Right kidney (tissue), 1 donor: Measurements from ENCODE around the gene PCSK2.

Source experiments
- DNase-seq: peaks from one replicate; pipeline ENCODE4 v3.0.0-alpha.2; 2016

The PCSK2 gene

DNA sequence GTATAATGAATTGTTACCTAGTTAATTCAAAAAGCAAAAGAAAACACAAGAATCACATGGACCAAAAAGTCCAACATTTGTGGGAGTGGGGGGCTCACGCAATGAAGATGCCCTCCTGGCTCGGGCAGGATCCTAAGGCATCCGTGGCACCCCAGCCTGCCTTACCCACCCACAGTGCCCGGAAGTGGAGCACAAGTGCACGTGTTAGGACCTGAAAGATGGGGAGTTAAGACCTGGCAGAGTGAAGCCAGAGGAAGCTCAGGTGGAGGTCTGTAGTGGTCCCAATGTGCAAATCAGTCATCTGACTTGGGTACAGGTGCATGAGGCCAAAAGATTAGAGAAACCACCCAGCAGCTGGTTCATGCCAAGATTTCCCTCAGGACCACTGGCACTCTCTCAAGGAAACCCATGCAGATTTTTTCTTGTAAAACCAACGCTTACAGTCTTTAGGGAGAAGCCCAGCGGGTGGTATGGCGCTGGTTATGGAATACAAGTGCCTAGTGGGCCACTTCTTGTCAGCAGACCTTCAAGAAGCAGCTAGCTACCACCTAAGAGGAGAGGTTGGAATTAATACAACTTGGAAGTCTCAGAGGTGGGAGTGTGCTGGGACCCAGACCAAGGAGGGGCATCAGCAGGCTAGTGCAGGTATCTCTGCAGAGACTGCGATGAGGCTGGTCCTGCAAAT, 262.2 kb downstream of the PCSK2 start:
- no peak for DNase-seq

DNA sequence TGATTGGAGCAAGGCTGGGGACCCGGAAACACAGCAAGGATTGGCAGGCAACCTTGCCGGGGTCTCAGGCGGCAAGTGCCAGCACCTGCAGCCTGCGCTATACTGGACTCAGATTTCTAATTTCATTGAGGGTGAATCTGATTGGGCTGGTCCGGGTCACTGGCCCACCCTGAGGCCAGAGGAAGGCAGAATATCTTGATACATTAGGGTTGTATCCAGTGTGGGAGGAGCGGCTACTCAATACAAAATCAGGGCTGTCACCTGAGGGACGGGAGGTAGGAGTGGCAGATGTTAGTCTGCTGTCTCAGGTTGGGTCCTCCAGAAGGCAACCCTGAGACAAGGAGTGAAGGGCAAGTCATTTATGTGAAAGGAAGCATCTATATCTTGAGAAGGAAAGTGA, 263.7 kb downstream of the PCSK2 start:
- DNase-seq, result no peak

- DNase-seq, result no peak
Observed at GRCh38 chr20:17491041-17491440, 264.2 kb downstream of the PCSK2 start.

DNA sequence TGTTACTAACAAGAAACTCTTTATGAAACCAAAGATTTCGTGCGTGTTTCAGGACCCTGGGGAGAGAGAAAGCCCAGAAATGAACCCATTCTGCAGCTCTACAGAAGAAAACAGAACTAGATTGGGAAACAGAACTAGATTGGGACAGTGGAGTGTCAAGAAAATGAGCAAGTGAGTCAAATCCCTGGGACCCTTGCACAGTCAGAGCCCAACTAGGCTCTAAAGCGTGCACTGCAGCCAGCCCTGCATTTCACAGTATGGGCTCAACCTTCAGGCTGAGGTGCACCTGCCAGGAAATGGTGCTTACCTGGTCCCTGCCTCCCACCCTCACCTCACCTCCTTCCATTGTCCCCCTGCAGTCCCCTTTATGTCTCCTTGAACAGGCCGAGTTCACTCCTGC, 264.6 kb downstream of the PCSK2 start:
- DNase-seq, result no peak

DNA sequence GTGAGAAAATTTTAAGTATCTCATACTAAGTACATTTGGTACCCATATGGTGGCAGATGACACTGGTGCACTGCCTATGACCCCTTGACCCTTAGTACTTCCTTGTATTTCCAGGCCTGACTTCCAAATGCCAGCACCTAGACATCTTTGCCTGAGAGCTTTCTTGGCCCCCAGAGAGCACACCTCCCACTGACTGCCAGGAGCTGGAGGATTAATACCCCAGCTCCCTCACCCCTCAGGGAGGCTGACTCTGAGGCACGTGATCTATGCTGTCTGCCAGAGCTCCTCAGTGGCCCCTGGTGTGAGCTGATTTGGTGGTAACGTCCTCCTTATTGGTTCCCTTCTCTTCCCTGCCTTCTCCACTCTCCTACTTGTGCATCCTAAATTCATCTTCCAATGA, 266.3 kb downstream of the PCSK2 start:
- DNase-seq, result no peak

DNA sequence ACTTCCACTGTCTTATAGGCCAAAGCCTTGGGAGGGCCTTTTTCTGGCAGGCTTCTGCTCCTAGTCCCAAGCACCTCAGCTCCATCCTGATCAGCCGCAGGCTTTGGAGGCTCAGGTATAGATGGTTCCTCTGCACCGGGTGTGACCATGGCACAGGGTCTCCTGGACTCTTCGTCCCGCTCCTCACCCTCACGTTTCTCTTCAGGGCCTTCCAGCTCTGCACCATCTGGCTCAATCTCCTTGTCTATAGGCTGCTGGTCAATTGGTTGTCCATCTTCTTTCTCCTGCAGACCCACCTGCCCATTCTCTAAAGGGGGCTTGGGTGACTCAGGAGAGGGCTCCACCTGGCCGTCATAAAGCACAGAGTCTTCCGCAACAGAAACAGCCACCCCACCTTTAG, 267.4 kb downstream of the PCSK2 start:
- DNase-seq, result no peak

DNA sequence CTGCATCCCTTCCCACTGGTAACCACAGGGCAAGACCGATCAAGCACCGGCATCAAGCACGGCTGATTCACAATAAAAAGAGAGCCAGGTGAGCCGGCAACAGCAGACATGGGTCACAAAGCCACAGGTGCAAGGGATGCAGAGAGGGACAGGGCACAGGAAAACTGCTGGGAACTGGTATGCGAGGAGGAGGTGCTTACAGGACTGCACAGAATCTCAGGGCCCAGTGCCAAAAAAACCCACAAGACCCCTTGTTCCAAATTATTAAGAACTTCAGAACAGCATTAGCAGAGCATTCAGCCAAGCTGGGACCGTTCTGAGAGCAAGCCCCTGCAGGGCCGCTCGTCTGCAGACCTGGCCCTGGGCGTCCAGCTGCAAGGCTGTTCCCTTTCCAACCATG, 269.0 kb downstream of the PCSK2 start:
- DNase-seq, result no peak

- no peak for DNase-seq
Observed at GRCh38 chr20:17497821-17498580, 271.2 kb downstream of the PCSK2 start.

DNA sequence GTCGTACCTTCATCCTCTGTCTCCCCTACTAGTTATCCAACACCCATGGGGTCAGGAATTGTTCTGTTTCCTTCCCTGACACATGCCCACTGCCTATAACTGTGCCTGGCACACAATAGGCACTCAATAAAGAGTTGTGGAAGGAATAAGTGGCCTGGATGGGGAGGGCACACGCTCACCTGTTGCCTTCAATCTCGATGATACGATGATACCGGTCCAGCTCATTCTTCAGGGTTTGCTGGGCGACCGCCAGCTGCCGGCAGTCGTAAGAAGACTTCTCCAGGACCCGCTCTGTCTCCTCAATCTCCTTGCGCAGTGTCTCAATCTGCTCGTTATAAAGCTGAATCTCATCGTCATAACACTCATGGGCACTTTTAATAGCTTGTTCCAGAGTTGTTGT, 271.8 kb downstream of the PCSK2 start:
- DNase-seq, result no peak

GRCh38 chr20:17499041-17499440, 272.2 kb downstream of the PCSK2 start:
- DNase-seq, result no peak

- DNase-seq, result no peak
Observed at GRCh38 chr20:17500271-17500670, 273.4 kb downstream of the PCSK2 start.

DNA sequence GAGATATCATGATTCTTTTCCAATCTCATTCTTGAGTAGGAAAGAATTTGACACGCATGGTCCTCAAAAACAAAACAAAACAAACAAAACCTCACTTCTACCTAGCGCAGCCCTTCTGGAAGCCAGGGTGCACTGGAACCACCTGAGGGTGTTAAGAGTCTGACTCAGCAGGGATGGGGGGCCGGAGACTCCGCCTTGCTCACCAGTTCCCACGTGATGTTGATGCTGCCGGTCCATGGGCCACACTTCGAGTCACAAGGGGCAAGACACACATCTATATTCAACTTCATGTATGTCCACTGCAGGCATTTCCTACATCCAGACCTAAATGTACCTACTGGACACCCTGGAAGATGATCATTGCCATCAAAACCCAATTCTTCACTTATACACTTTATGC, 274.0 kb downstream of the PCSK2 start:
- no peak for DNase-seq

DNA sequence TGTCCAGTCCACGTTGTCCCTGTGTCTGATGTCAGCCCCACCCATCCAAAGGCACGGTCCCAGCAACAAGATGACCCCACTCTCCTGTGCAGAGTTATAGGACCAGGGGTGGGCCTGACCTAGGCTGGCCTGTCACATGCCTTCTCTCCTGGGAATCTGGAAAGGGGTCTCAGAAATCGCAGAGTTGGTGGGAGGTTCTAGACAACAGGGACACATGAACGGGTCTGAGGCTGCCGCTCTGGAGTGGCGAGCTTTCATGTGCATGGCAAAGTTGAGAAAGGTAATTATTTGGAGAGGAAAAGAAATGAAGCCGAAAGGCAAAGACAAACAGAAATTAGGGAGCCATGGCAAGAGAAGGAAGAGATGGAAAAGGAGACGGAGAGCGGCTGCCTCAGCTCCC, 274.9 kb downstream of the PCSK2 start:
- no peak for DNase-seq

DNA sequence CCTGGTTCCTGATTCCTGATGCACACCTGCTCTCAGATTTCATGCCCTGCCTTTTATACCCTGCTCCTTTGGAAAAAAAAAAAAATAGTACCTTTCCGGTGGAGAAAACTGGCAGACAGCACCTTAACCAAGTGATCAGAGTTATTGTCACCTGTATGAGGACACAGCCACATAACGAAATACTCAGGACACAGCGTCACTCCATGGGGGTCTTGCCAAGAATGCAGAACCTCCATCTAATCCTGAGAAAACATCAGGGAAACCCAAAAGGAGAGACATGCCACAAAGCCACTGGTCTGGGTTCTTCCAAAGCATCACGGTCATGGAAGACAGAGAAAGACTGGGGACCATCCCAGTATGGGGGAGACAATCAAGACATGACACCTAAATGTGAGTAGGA, 275.3 kb downstream of the PCSK2 start:
- DNase-seq, result no peak

GRCh38 chr20:17503301-17504065, 276.6 kb downstream of the PCSK2 start:
- no peak for DNase-seq

GRCh38 chr20:17504066-17504897, 277.4 kb downstream of the PCSK2 start:
- no peak for DNase-seq

- peak; percentile 82 for DNase-seq
Observed at GRCh38 chr20:17504898-17505635, 278.2 kb downstream of the PCSK2 start.

GRCh38 chr20:17505636-17506517, 279.0 kb downstream of the PCSK2 start:
- DNase-seq, result no peak

- DNase-seq, result no peak
Observed at GRCh38 chr20:17507032-17507431, 280.2 kb downstream of the PCSK2 start.

DNA sequence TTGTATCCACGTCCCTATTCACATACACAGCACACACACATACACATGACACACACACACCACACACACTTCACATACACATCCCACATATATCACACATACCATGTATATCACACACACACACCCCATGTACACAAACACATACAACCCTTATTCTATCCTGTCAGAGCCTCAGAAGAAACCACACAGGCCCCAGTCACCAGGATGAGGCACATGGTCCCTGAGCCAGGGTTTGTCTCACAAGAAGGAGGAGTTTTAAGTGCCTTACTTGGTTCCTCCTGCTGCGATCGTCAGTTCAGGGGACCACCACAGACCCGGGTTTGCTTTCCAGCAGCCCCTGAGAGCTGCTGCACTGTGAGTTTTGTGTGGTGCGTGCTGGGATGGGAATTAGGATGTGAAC, 280.7 kb downstream of the PCSK2 start:
- no peak for DNase-seq

- no peak for DNase-seq
Observed at GRCh38 chr20:17508756-17509155, 281.9 kb downstream of the PCSK2 start.
